ENCODE data around the gene TMEM272.

The TMEM272 gene

GRCh38 chr13:51780099-51780498, 64.9 kb downstream of the TMEM272 start:
- no peak for DNase-seq

- DNase-seq = peak; percentile 18
Observed at GRCh38 chr13:51778392-51778791, 66.6 kb downstream of the TMEM272 start.

- no peak for DNase-seq
Observed at GRCh38 chr13:51777921-51778320, 67.1 kb downstream of the TMEM272 start.

- no peak for DNase-seq
Observed at GRCh38 chr13:51776179-51776578, 68.8 kb downstream of the TMEM272 start.

GRCh38 chr13:51773515-51773914, 71.5 kb downstream of the TMEM272 start:
- DNase-seq = no peak

GRCh38 chr13:51772781-51773180, 72.2 kb downstream of the TMEM272 start:
- DNase-seq = no peak

- DNase-seq = no peak
Observed at GRCh38 chr13:51772105-51772455, 72.9 kb downstream of the TMEM272 start.

GRCh38 chr13:51771418-51772104, 73.4 kb downstream of the TMEM272 start:
- no peak for DNase-seq

- DNase-seq = no peak
Observed at GRCh38 chr13:51770681-51771417, 74.1 kb downstream of the TMEM272 start.

- no peak for DNase-seq
Observed at GRCh38 chr13:51770160-51770559, 74.8 kb downstream of the TMEM272 start.

- DNase-seq = no peak
Observed at GRCh38 chr13:51769455-51770127, 75.4 kb downstream of the TMEM272 start.

GRCh38 chr13:51768976-51769375, 76.0 kb downstream of the TMEM272 start:
- no peak for DNase-seq

GRCh38 chr13:51768378-51768921, 76.5 kb downstream of the TMEM272 start:
- DNase-seq = no peak

- no peak for DNase-seq
Observed at GRCh38 chr13:51767100-51767499, 77.9 kb downstream of the TMEM272 start.

- no peak for DNase-seq
Observed at GRCh38 chr13:51765142-51765515, 79.8 kb downstream of the TMEM272 start.

- DNase-seq = no peak
Observed at GRCh38 chr13:51764184-51765141, 80.5 kb downstream of the TMEM272 start.

- no peak for DNase-seq
Observed at GRCh38 chr13:51763486-51763885, 81.5 kb downstream of the TMEM272 start.

All from NCI-H1092 (cell line).